HCT116 (cell line): Measurements from ENCODE around the gene SMAD2. TPM values are rescaled to one million over a fixed set of nuclear protein-coding genes. Genes with fewer than 3 reads are reported as not detected.

Experiments used
- ATAC-seq: fragments of 200-7000 bp; cut with Tn5 transposase; 2 replicates; pipeline ENCODE4 v1.9.1; 2020; ENCODE audit warnings: mild to moderate bottlenecking, moderate library complexity
- BruUV-seq: library from RNA; stranded (reverse); fragments of 400-500 nt; replicated peaks from 2 replicates; lab custom pipeline; 2021; lab: Mats Ljungman, UMichigan
- CTCF ChIA-PET: fragments of 300-600 bp; sonication (Branson Sonifier 250); formaldehyde crosslinking; loops from one replicate; lab custom pipeline; 2021; ENCODE audit warnings: antibody characterized with exemption; lab: Charles Lee
- POLR2A ChIA-PET: fragments of 300-600, 350-600 bp; sonication (Branson Sonifier 250); formaldehyde crosslinking; loops from one replicate; lab custom pipeline; 2021; ENCODE audit warnings: antibody characterized with exemption; lab: Charles Lee
- RAD21 ChIA-PET, 2 experiments: fragments of 300-600 bp; sonication (Branson Sonifier 250); formaldehyde crosslinking; loops; one replicate each; lab custom pipeline; 2023; ENCODE audit warnings: low total read pairs in 2 of 2; ENCODE audit not compliant: uncharacterized antibody in 2 of 2, unreplicated experiment in 2 of 2, low non-redundant PET in 1 of 2; lab: Charles Lee
- DNase-seq: peaks from one replicate; pipeline ENCODE4 v3.0.0-alpha.2; 2010; ENCODE audit warnings: low read depth, low spot score
- H2AFZ ChIP-seq: fragments of 200-600 bp; shearing (Covaris generic), sonication (generic); 2 replicates; pipeline ENCODE4 v1.6.1; 2017; ENCODE audit warnings: low read depth, mixed run types, mixed read lengths, antibody characterized with exemption, low read length; ENCODE audit not compliant: poor library complexity, severe bottlenecking
- H3K27ac ChIP-seq: 2 replicates; pipeline ENCODE4 v1.5.1; 2012; ENCODE audit warnings: low read depth, low read length
- H3K27me3 ChIP-seq: fragments of 200-600 bp; sonication (generic); 2 replicates; pipeline ENCODE4 v1.6.1; 2016; ENCODE audit warnings: mixed run types, low read length, mixed read lengths; ENCODE audit not compliant: insufficient read depth
- H3K36me3 ChIP-seq, 2 experiments: fragments of 200-500 bp in 1 of 2; fragments of 200-600 bp in 1 of 2; sonication (Bioruptor generic) in 1 of 2; sonication (generic) in 1 of 2; 2 replicates each; pipeline versions ENCODE4 v1.5.1 to v1.6.1; 2014 to 2016; ENCODE audit warnings: low read length in 2 of 2, inconsistent platforms in 1 of 2, mixed read lengths in 1 of 2, mixed run types in 1 of 2; ENCODE audit not compliant: insufficient read depth in 2 of 2, control insufficient read depth in 1 of 2
- H3K4me1 ChIP-seq, 2 experiments: fragments of 200-600 bp in 1 of 2; sonication (generic) in 1 of 2; 2 replicates each; pipeline versions ENCODE4 v1.5.1 to v1.6.1; 2012 to 2017; ENCODE audit warnings: low read length in 2 of 2, inconsistent platforms in 1 of 2, mild to moderate bottlenecking in 1 of 2, mixed read lengths in 1 of 2, mixed run types in 1 of 2, moderate library complexity in 1 of 2; ENCODE audit not compliant: insufficient read depth in 2 of 2, control insufficient read depth in 1 of 2
- H3K4me2 ChIP-seq: fragments of 200-600 bp; sonication (generic); 2 replicates; pipeline ENCODE4 v1.6.1; 2017; ENCODE audit warnings: mixed run types, low read length, mixed read lengths
- H3K4me3 ChIP-seq, 2 experiments: fragments of 200-600 bp in 1 of 2; sonication (generic) in 1 of 2; replicated peaks in 1 of 2; 2 replicates each; pipeline ENCODE4 v1.5.1; 2011 to 2016; ENCODE audit warnings: low read length in 2 of 2, control low read depth in 1 of 2, low read depth in 1 of 2, mild to moderate bottlenecking in 1 of 2, mixed read lengths in 1 of 2, mixed run types in 1 of 2
- H3K79me2 ChIP-seq: fragments of 200-600 bp; sonication (generic); 2 replicates; pipeline ENCODE4 v1.6.1; 2017; ENCODE audit warnings: mild to moderate bottlenecking, mixed run types, low read length, moderate library complexity, mixed read lengths; ENCODE audit not compliant: insufficient read depth
- H3K9ac ChIP-seq: fragments of 200-600 bp; sonication (generic); 2 replicates; pipeline ENCODE4 v1.6.1; 2016; ENCODE audit warnings: low read length, mixed read lengths
- H3K9me2 ChIP-seq: fragments of 200-600 bp; sonication (generic), shearing (Covaris generic); 2 replicates; pipeline ENCODE4 v1.6.1; 2017; ENCODE audit warnings: mixed run types, mild to moderate bottlenecking, moderate library complexity; ENCODE audit not compliant: insufficient read depth
- H3K9me3 ChIP-seq, 2 experiments: fragments of 200-500 bp in 1 of 2; fragments of 200-600 bp in 1 of 2; sonication (Bioruptor generic) in 1 of 2; sonication (generic) in 1 of 2; 2 replicates each; pipeline ENCODE4 v1.6.1; 2014 to 2017; ENCODE audit warnings: low read length in 2 of 2, mixed read lengths in 2 of 2, inconsistent platforms in 1 of 2, low read depth in 1 of 2, mild to moderate bottlenecking in 1 of 2, mixed run types in 1 of 2, moderate library complexity in 1 of 2; ENCODE audit not compliant: control insufficient read depth in 1 of 2, insufficient read depth in 1 of 2
- H4K20me1 ChIP-seq: fragments of 200-600 bp; sonication (generic), shearing (Covaris generic); 2 replicates; pipeline ENCODE4 v1.6.1; 2017; ENCODE audit warnings: mixed run types, mild to moderate bottlenecking, moderate library complexity; ENCODE audit not compliant: insufficient read depth
- ATF3 ChIP-seq: IDR thresholded peaks from 2 replicates; pipeline ENCODE4 v1.6.1; 2012
- ELF1 ChIP-seq: IDR thresholded peaks from 2 replicates; pipeline ENCODE4 v1.6.1; 2012; ENCODE audit warnings: low read depth, borderline replicate concordance
- EZH2phosphoT487 ChIP-seq: fragments of 200-600 bp; IDR thresholded peaks from 2 replicates; pipeline ENCODE4 v1.6.1; 2018; ENCODE audit warnings: antibody characterized with exemption, borderline replicate concordance
- MAX ChIP-seq: IDR thresholded peaks from 2 replicates; pipeline ENCODE4 v1.6.1; 2012
- RAD21 ChIP-seq: IDR thresholded peaks from 2 replicates; pipeline ENCODE4 v1.6.1; 2012; ENCODE audit warnings: low read depth, mild to moderate bottlenecking
- SRF ChIP-seq: IDR thresholded peaks from 2 replicates; pipeline ENCODE4 v1.6.1; 2012; ENCODE audit warnings: low read depth
- TCF7L2 ChIP-seq: IDR thresholded peaks from 2 replicates; pipeline ENCODE4 v1.7.0; 2011; ENCODE audit warnings: borderline replicate concordance, inconsistent platforms; ENCODE audit not compliant: insufficient read depth, insufficient read length; ENCODE audit errors: extremely low read depth
- YY1 ChIP-seq: IDR thresholded peaks from 2 replicates; pipeline ENCODE4 v1.6.1; 2011; ENCODE audit warnings: low read length, low read depth, moderate library complexity, mild to moderate bottlenecking; ENCODE audit not compliant: insufficient replicate concordance; ENCODE audit errors: extremely low read depth
- ZFX ChIP-seq: fragments of 450-650 bp; IDR thresholded peaks from 2 replicates; pipeline ENCODE4 v1.6.1; 2017
- intact Hi-C: fragments of 100-400 bp; cut with micrococcal nuclease; formaldehyde crosslinking; loops from 2 replicates; pipeline ENCODE4 v1.10.0; 2022
- total RNA-seq: library from RNA; stranded (reverse); gene quantifications from one replicate; pipeline ENCODE4 v1.2.1, GENCODE V29; 2021; ENCODE audit not compliant: unreplicated experiment
- TF ChIP-seq, protein P1 (sequence below), 3 experiments: fragments of 200-600 bp in 1 of 3; sonication (generic) in 1 of 3; IDR thresholded peaks in 2 of 3; conservative IDR thresholded peaks in 1 of 3; 2 replicates each; pipeline ENCODE4 v1.5.1; 2012 to 2017; ENCODE audit warnings: low read depth in 2 of 3, low read length in 2 of 3, antibody characterized with exemption in 1 of 3, borderline replicate concordance in 1 of 3, control low read depth in 1 of 3, mild to moderate bottlenecking in 1 of 3, mixed read lengths in 1 of 3, mixed run types in 1 of 3, moderate library complexity in 1 of 3; ENCODE audit not compliant: insufficient read depth in 1 of 3
- TF ChIP-seq, protein P2 (sequence below): IDR thresholded peaks from 2 replicates; pipeline ENCODE4 v1.6.1; 2011; ENCODE audit warnings: mild to moderate bottlenecking, low read length, moderate library complexity; ENCODE audit not compliant: insufficient replicate concordance; ENCODE audit errors: extremely low read depth

SMAD2 gene
- total RNA-seq, 1 experiment from 2014 or later, result 130 TPM

DNA sequence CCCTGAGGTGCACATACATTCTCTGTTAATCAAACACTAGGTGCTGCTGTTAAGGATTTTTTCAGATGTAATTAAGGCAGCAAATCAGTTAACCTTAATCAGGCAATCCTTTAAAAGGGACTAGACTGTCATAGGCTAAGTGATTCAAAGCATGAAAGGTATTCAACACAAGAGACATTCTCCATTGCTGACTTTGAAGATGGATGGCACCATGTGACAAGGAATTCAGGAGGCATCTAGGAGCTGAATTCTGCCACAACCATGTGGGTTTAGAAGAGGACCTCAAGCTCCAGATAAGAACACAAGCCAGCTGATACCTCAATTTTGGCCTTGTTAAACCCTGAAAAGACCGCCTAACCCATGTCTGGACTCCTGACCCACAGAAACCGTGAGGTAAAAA, 84.0 kb downstream of the SMAD2 start:
- no TSS peak for BruUV-seq

More for the DNA sequence above, 84.0 kb downstream of the SMAD2 start:
- ATAC-seq, result no peak
- Histone ChIP-seq H3K9me2 (no peaks in the 10 kb centered on the region), H3K4me3 (no peak overlapping the region), H3K27me3 (no peaks in the 10 kb centered on the region), H3K36me3 (peaks cover 14 to 15% of the 10 kb centered on the region in 2 experiments), H3K79me2 (no peaks in the 10 kb centered on the region), H2AFZ (no peak overlapping the region), H3K9me3 (no peaks in the 10 kb centered on the region), H3K27ac (no peak overlapping the region), H3K4me1 (no peaks in the 10 kb centered on the region), H3K4me2 (no peak overlapping the region), H4K20me1 (no peaks in the 10 kb centered on the region), H3K9ac (no peak overlapping the region)
- no peak for DNase-seq
- ChIA-PET RAD21 (no interaction called here), POLR2A (no interaction called here), CTCF (no interaction called here)
- TF ChIP-seq, protein P1, sequence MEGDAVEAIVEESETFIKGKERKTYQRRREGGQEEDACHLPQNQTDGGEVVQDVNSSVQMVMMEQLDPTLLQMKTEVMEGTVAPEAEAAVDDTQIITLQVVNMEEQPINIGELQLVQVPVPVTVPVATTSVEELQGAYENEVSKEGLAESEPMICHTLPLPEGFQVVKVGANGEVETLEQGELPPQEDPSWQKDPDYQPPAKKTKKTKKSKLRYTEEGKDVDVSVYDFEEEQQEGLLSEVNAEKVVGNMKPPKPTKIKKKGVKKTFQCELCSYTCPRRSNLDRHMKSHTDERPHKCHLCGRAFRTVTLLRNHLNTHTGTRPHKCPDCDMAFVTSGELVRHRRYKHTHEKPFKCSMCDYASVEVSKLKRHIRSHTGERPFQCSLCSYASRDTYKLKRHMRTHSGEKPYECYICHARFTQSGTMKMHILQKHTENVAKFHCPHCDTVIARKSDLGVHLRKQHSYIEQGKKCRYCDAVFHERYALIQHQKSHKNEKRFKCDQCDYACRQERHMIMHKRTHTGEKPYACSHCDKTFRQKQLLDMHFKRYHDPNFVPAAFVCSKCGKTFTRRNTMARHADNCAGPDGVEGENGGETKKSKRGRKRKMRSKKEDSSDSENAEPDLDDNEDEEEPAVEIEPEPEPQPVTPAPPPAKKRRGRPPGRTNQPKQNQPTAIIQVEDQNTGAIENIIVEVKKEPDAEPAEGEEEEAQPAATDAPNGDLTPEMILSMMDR (IDR thresholded peaks at IDR 0.05 in 2 of 3, conservative IDR thresholded peaks at IDR 0.05 in 1 of 3; ENCODE audit: borderline replicate concordance in 1 of 3, insufficient read depth in 1 of 3, low read depth in 2 of 3, low read length in 2 of 3), result no peak
- TF ChIP-seq ELF1, result no peak
- TF ChIP-seq, protein P2, sequence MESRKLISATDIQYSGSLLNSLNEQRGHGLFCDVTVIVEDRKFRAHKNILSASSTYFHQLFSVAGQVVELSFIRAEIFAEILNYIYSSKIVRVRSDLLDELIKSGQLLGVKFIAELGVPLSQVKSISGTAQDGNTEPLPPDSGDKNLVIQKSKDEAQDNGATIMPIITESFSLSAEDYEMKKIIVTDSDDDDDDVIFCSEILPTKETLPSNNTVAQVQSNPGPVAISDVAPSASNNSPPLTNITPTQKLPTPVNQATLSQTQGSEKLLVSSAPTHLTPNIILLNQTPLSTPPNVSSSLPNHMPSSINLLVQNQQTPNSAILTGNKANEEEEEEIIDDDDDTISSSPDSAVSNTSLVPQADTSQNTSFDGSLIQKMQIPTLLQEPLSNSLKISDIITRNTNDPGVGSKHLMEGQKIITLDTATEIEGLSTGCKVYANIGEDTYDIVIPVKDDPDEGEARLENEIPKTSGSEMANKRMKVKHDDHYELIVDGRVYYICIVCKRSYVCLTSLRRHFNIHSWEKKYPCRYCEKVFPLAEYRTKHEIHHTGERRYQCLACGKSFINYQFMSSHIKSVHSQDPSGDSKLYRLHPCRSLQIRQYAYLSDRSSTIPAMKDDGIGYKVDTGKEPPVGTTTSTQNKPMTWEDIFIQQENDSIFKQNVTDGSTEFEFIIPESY, result no peak
- TF ChIP-seq MAX, result no peak
- no peak for TF ChIP-seq YY1
- no peak for TF ChIP-seq ZFX
- no peak for TF ChIP-seq SRF
- TF ChIP-seq ATF3, result no peak
- TF ChIP-seq EZH2phosphoT487, result no peak
- TF ChIP-seq TCF7L2, result no peak
- TF ChIP-seq RAD21, result no peak
- intact Hi-C loops, result no loop called here
